K562 treated with DMSO at 1 percent for 12 hours (cell line): ENCODE measurements around the gene CTSZ. TPM values are rescaled to one million over a fixed set of nuclear protein-coding genes. Genes with fewer than 3 reads are reported as not detected.

Experiments used
- total RNA-seq: library from RNA; unstranded; fragments of 300-600 nt; gene quantifications from 2 replicates; pipeline ENCODE4 v1.2.3, GENCODE V29; 2022; ENCODE audit not compliant: insufficient read depth

CTSZ gene
- 77.7 and 103 TPM in 2 replicates for total RNA-seq

DNA sequence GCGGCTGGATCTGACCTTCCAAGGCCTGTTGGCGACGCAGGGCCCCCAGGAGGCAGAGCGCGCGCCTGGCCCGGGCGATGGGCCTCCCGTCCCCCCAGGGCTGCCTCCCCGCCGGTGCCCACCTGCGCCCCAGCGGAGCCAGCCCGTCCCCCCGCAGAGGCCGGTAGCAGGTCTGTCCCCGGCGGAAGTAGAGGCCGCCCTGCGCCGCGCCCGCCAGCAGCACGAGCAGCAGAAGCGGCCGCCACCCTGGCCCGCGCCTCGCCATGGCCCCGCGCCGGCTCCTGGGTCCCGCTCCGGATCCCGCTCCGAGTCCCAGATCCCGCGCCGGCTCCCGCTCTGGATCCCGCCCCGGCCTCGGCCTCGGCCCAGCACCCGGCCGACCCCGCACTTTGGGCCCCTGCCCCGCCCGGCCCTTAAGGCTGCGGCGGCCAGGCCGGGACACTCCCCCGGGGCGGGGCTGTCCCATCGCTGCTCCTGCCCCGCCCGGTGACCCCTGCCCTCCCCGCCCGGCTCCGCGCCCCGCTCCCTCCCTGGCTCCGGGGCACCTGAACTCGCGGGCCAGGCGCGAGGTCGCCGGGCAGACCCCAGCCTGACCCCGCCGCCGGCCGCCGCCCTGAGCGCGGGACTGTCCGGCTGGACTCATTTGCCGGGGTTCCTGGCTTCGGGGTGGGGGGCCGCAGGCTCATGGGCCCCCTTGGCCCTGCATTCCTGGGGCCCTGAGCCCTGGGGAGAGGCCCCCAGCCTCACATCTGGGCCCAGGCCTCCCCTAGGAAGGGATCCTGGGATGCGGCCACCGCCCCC lies at the start of gene CTSZ:
TSS of gene CTSZ (minus strand) at position 391 of the 801 bp plus-strand sequence. CDS start at position 265, 126 bp downstream.

DNA sequence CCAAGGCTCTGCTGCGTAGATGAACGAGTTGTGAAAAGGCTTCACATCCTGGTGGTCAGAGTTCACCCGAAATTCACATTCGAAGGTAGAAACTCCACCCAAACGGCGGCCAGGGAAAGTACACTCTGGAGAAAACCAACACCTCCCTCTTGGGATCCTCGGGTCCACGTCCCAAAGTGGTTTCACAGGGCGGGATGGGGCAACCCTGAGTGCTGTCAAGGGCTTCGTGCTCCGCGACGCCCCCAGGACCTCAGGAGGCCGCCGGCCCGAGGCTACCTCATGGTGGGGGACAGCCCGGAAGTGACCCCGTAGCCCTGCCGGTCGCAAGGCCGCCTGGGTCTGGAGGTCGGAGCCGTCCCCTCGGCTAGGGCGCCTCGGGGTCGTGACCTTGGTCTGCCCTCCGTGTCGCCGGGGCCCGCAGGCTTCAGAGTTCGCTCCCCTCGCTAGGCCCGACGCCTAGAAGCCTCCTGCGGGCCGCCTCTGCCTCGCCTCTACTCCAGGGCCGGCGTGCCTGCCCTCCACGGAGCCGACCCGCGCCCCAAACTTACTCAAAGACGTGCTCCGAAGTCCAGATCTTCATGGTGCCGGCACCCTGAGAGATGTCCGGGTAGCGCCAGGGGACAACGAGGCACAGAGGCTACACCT lies 35.2 kb upstream of the CTSZ start, which contains the start of gene PRELID3B:
TSS of gene PRELID3B (minus strand) at position 636 of the 645 bp plus-strand sequence. CDS start at position 580, 56 bp downstream.

DNA sequence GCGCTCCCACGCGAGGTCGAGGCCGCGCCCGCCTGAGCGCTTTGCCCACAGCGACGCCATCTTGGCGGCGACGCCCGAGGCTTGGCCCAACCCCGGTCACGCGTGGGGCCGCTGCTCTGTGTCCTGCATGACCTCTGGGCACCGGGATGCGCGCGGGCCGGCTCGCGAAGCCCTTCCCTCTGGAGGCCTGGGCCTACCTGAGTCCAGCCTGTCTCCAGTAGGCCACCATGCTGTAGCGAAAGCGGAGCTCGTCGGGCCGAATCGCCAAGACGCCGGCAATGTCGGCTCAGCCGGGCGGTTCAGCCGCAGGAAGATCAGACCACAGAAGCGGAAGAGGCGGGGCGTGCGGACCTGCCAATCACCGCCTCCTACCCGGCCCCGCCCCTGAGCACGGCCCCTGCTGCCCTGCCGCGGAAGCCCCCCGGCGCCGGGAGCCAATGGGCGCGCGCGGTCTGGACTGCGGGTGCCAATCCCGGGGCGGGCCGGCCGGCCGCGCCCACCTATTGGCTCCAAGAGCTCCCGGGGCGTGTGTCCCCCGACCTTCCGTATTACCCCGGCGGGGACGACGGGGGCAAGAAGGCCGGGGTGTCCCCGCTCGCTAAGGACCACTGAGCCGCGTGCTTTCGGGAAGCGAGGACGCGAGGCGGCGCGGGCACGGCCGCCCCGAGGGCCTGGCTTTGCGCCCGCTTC lies 25.1 kb upstream of the CTSZ start, which contains the start of gene ATP5F1E:
TSS of gene ATP5F1E (minus strand) at position 313 of the 690 bp plus-strand sequence. CDS start at position 229, 84 bp downstream.

DNA sequence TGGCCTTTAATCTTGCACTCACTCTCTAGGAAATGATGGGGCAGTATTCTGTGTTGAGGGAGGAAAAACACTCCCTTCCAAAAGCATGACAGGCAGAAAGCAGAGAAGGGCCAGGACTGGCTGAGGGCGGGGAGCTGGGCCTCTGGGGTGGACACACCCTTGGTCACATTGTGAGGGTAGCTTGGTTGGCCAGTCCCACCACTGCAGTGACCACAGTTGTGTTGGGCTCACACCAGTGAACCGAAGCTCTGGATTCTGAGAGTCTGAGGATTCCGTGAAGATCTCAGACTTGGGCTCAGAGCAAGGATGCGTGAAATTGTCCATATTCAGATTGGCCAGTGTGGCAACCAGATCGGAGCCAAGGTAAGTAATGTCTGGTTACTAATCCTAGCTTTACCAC lies 12.2 kb upstream of the CTSZ start, which contains the start of gene TUBB1:
TSS of gene TUBB1 (plus strand) at position 213 of the 400 bp plus-strand sequence. CDS start at position 307, 94 bp downstream.

DNA sequence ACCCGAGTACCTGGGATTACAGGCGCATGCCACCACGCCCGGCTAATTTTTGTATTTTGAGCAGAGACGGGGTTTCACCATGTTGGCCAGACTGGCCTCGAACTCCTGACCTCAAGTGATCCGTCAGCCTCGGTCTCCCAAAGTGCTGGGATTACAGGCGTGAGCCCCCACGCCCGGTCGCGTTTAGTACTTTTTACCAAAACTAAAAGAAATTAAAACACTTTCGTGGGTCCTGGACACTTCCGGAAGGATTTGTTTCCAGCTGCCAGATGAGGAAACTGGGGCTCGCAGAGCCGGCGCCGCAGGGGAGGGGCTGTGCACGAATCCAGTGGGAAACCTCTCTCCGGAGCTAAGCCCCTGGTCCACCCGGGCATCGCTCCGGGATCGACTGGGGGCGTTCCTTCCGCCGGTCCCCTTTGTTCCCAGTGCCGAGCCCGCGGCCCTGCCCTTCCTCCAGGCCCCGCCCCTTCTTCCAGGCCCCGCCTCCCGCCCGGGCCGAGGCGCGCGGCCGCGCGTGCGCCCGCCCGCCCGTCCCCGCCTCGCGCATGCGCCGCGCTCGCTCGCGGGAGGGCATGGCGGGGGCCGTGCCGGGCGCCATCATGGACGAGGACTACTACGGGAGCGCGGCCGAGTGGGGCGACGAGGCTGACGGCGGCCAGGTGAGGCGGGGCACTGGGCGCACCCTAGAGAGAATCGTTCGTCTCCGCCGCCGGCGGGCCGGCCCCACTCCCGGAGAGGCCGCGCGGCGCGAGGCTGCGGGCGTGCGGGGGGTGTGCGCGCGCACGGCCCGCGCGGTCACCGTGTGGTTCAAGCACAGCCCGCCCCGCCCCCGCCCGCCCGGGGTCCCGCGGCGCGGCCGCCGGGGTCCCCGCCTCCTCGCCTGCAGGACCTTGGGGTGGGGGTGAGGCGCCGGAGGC lies 26.1 kb downstream of the CTSZ start, which contains the start of gene NELFCD:
TSS of gene NELFCD (plus strand) at position 546 of the 917 bp plus-strand sequence. CDS start at position 600, 54 bp downstream.

Other genes with a start within 250 kb of the CTSZ start
- gene GNAS-AS1, start 156.4 kb downstream of the CTSZ start, total RNA-seq: 2.0 TPM in 1 of 2 replicates, not detected in the other
- gene GNAS, start 154.5 kb downstream of the CTSZ start, total RNA-seq: 438 and 608 TPM in 2 replicates
- gene NELFCD, start 26.0 kb downstream of the CTSZ start, total RNA-seq: 52.3 and 83.1 TPM in 2 replicates
- 1.1 TPM in 1 of 2 replicates, not detected in the other for gene TUBB1, start 12.2 kb upstream of the CTSZ start, total RNA-seq
- 17.7 and 24.9 TPM in 2 replicates for gene ATP5F1E, start 25.1 kb upstream of the CTSZ start, total RNA-seq
- gene PRELID3B, start 35.5 kb upstream of the CTSZ start, total RNA-seq: 20.8 and 34.6 TPM in 2 replicates
- gene ZNF831, start 156.6 kb upstream of the CTSZ start, total RNA-seq: not detected in 2 replicates